Astrocyte (in vitro differentiated cells and primary cell): Measurements from ENCODE around the gene CEACAM4. TPM values are rescaled to one million over a fixed set of nuclear protein-coding genes. Genes with fewer than 3 reads are reported as not detected.
"Not testable (repeated sequence)": the region's sequence is repeated elsewhere in the genome, so short reads cannot be mapped to it uniquely, and the experiment has no call there.

ENCODE experiments used
- DNase-seq: peaks from one replicate; pipeline ENCODE4 v3.0.0-alpha.2; 2010; ENCODE audit warnings: low read depth
- FAIRE-seq: peaks from 2 replicates; lab custom pipeline; 2011; peaks lifted over from hg19 to GRCh38; lab: Jason Lieb, UNC
- H2AFZ ChIP-seq: 2 replicates; pipeline ENCODE4 v1.6.0; 2012; ENCODE audit warnings: low read depth, low read length, inconsistent platforms
- H3K27ac ChIP-seq: 2 replicates; pipeline ENCODE4 v1.5.1; 2011; ENCODE audit warnings: low read depth, low read length, inconsistent platforms
- H3K27me3 ChIP-seq: 2 replicates; pipeline ENCODE4 v1.6.0; 2011; ENCODE audit warnings: low read length, inconsistent platforms; ENCODE audit not compliant: insufficient read depth
- H3K36me3 ChIP-seq: 2 replicates; pipeline ENCODE4 v1.5.1; 2011; ENCODE audit warnings: low read length, inconsistent platforms; ENCODE audit not compliant: insufficient read depth
- H3K4me1 ChIP-seq: 2 replicates; pipeline ENCODE4 v1.5.1; 2011; ENCODE audit warnings: low read length, inconsistent platforms; ENCODE audit not compliant: insufficient read depth
- H3K4me2 ChIP-seq: 2 replicates; pipeline ENCODE4 v1.6.0; 2012; ENCODE audit warnings: low read length, inconsistent platforms
- H3K4me3 ChIP-seq: 2 replicates; pipeline ENCODE4 v1.5.1; 2011; ENCODE audit warnings: low read depth, mild to moderate bottlenecking, low read length, inconsistent platforms; ENCODE audit not compliant: insufficient read depth
- H3K79me2 ChIP-seq: 2 replicates; pipeline ENCODE4 v1.6.0; 2012; ENCODE audit warnings: mild to moderate bottlenecking, low read length, inconsistent platforms; ENCODE audit not compliant: insufficient read depth
- H3K9ac ChIP-seq: 2 replicates; pipeline ENCODE4 v1.6.0; 2012; ENCODE audit warnings: mild to moderate bottlenecking, low read length, inconsistent platforms
- H3K9me3 ChIP-seq: 2 replicates; pipeline ENCODE4 v1.5.1; 2012; ENCODE audit warnings: low read depth, mild to moderate bottlenecking, low read length, inconsistent platforms; ENCODE audit not compliant: insufficient read depth
- H4K20me1 ChIP-seq: 2 replicates; pipeline ENCODE4 v1.6.0; 2012; ENCODE audit warnings: low read length, inconsistent platforms; ENCODE audit not compliant: insufficient read depth
- H3K27ac Mint-ChIP-seq: one replicate; pipeline ENCODE4 v1.8.0; 2021; ENCODE audit warnings: mild to moderate bottlenecking, mixed read lengths; ENCODE audit not compliant: unreplicated experiment
- H3K27me3 Mint-ChIP-seq: one replicate; pipeline ENCODE4 v1.8.0; 2021; ENCODE audit warnings: low read depth, mixed read lengths; ENCODE audit not compliant: unreplicated experiment
- H3K36me3 Mint-ChIP-seq: one replicate; pipeline ENCODE4 v1.8.0; 2021; ENCODE audit warnings: low read depth, mixed read lengths; ENCODE audit not compliant: unreplicated experiment
- H3K4me1 Mint-ChIP-seq: one replicate; pipeline ENCODE4 v1.8.0; 2021; ENCODE audit warnings: low read depth, mixed read lengths; ENCODE audit not compliant: unreplicated experiment
- H3K4me3 Mint-ChIP-seq: one replicate; pipeline ENCODE4 v1.8.0; 2021; ENCODE audit warnings: mild to moderate bottlenecking, moderate library complexity, mixed read lengths; ENCODE audit not compliant: unreplicated experiment
- H3K9me3 Mint-ChIP-seq: one replicate; pipeline ENCODE4 v1.8.0; 2021; ENCODE audit warnings: mild to moderate bottlenecking, mixed read lengths; ENCODE audit not compliant: unreplicated experiment
- EZH2 ChIP-seq: IDR thresholded peaks from 2 replicates; pipeline ENCODE4 v1.6.1; 2012; ENCODE audit warnings: mild to moderate bottlenecking, low read length, inconsistent platforms; ENCODE audit not compliant: insufficient read depth
- total RNA-seq: library from RNA; stranded (reverse); gene quantifications from 2 replicates; pipeline ENCODE4 v1.2.1, GENCODE V29; 2021
- TF ChIP-seq, protein P1 (sequence below): IDR thresholded peaks from 2 replicates; pipeline ENCODE4 v1.5.1; 2011; ENCODE audit warnings: low read depth, mild to moderate bottlenecking, inconsistent platforms, low read length, moderate library complexity; ENCODE audit not compliant: insufficient read depth

The CEACAM4 gene
- total RNA-seq, 1 donor from 2014 or later: not detected

DNA sequence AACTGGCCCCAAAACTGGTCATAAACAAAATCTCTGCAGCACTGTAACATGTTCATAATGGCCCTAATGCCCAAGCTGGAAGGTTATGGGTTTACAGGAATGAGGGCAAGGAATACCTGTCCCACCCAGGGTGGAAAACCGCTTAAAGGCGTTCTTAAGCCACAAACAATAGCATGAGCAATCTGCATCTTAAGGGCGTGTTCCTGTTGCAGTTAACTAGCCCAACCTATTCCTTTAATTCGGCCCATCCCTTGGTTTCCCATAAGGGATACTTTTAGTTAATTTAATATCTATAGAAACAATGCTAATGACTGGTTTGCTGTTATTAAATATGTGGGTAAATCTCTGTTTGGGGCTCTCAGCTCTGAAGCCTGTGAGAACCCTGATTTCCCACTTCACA is 45.8 kb downstream of the CEACAM4 start:
- H3K4me1 ChIP-seq, H3K9ac ChIP-seq, H3K4me2 ChIP-seq, H3K79me2 ChIP-seq, H3K9me3 ChIP-seq, FAIRE-seq, H3K27ac ChIP-seq, H3K4me3 ChIP-seq, H3K4me1 Mint-ChIP-seq, H3K4me3 Mint-ChIP-seq, H4K20me1 ChIP-seq, H3K27ac Mint-ChIP-seq, DNase-seq, H3K36me3 Mint-ChIP-seq, H2AFZ ChIP-seq, H3K27me3 ChIP-seq, H3K36me3 ChIP-seq: not testable (repeated sequence)
- Mint-ChIP-seq H3K9me3 (peaks cover 35% of the 10 kb centered on the region), H3K27me3 (peaks cover 63% of the 10 kb centered on the region)

DNA sequence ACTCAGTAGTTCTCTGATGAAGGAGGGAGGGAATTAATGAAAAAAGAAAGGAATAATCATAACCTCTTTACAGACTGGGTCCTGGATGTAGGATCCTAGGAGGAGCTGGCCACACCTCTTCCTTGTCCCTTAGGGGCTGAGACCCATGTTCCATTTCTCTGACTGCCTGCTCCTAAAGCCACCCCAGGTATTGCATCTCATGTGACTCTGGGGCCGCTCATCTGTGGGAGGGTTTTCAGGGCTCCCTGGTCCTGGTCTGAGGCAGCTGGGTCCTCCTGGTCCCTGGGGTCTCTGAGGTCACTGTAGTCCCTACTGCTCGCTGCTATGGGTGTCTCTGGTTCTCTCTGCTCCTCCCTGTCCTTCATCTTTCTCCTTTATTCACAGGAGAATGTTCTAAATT is 48.0 kb downstream of the CEACAM4 start:
- no peak overlapping the region for H3K4me3 Mint-ChIP-seq
- FAIRE-seq: no peak
- Histone ChIP-seq H2AFZ (no peak overlapping the region), H3K9me3 (peaks cover 2% of the 10 kb centered on the region), H3K27ac (no peak overlapping the region), H3K9ac (no peak overlapping the region), H4K20me1 (no peaks in the 10 kb centered on the region), H3K27me3 (no peaks in the 10 kb centered on the region), H3K4me2 (no peak overlapping the region), H3K4me3 (no peak overlapping the region), H3K79me2 (no peaks in the 10 kb centered on the region), H3K36me3 (no peaks in the 10 kb centered on the region), H3K4me1 (no peaks in the 10 kb centered on the region)
- H3K36me3 Mint-ChIP-seq: peaks cover 7% of the 10 kb centered on the region
- no peak overlapping the region for H3K27ac Mint-ChIP-seq
- H3K9me3 Mint-ChIP-seq: peaks cover 31% of the 10 kb centered on the region
- H3K4me1 Mint-ChIP-seq: no peaks in the 10 kb centered on the region
- peaks cover 65% of the 10 kb centered on the region for H3K27me3 Mint-ChIP-seq
- no peak for DNase-seq
- no peak for TF ChIP-seq EZH2
- TF ChIP-seq, protein P1, sequence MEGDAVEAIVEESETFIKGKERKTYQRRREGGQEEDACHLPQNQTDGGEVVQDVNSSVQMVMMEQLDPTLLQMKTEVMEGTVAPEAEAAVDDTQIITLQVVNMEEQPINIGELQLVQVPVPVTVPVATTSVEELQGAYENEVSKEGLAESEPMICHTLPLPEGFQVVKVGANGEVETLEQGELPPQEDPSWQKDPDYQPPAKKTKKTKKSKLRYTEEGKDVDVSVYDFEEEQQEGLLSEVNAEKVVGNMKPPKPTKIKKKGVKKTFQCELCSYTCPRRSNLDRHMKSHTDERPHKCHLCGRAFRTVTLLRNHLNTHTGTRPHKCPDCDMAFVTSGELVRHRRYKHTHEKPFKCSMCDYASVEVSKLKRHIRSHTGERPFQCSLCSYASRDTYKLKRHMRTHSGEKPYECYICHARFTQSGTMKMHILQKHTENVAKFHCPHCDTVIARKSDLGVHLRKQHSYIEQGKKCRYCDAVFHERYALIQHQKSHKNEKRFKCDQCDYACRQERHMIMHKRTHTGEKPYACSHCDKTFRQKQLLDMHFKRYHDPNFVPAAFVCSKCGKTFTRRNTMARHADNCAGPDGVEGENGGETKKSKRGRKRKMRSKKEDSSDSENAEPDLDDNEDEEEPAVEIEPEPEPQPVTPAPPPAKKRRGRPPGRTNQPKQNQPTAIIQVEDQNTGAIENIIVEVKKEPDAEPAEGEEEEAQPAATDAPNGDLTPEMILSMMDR: no peak

DNA sequence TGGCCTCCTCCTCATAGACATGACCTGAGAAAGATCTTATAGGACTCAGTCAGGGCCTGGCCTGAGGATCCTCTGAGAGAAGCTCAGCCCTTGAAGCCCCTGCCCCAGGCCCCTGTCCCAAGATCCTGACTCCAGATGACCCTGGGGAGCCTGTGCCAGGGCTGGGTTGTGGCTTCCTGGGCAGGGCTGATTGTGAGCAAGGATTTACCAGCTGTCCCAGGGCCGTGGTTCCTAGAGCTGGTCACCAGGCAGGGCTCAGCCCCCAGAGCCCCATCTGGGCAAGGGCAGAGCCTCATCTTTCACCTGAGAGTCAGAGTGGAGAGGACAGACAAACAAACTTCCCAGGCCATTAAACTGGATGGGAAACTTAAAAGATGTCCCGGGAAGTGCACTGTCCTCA is 49.0 kb downstream of the CEACAM4 start:
- H3K9me3 ChIP-seq: peaks cover 2% of the 10 kb centered on the region
- H3K79me2 ChIP-seq: no peaks in the 10 kb centered on the region
- no peak overlapping the region for H3K4me3 ChIP-seq
- H2AFZ ChIP-seq: no peak overlapping the region
- no peak for FAIRE-seq
- no peaks in the 10 kb centered on the region for H3K4me1 Mint-ChIP-seq
- H3K27ac ChIP-seq: no peak overlapping the region
- H3K27me3 ChIP-seq: no peaks in the 10 kb centered on the region
- H4K20me1 ChIP-seq: no peaks in the 10 kb centered on the region
- no peak for DNase-seq
- no peaks in the 10 kb centered on the region for H3K36me3 ChIP-seq
- TF ChIP-seq, protein P1: no peak
- no peak for TF ChIP-seq EZH2
- peaks cover 22% of the 10 kb centered on the region for H3K9me3 Mint-ChIP-seq
- H3K27me3 Mint-ChIP-seq: peaks cover 70% of the 10 kb centered on the region
- H3K36me3 Mint-ChIP-seq: peaks cover 7% of the 10 kb centered on the region
- H3K9ac ChIP-seq: no peak overlapping the region
- no peaks in the 10 kb centered on the region for H3K4me1 ChIP-seq
- H3K27ac Mint-ChIP-seq: no peak overlapping the region
- no peak overlapping the region for H3K4me2 ChIP-seq
- no peak overlapping the region for H3K4me3 Mint-ChIP-seq
